Measurements from ENCODE around the gene FRMD4A.

Gene FRMD4A

GRCh38 chr10:14022052-14022451, 308.7 kb downstream of the FRMD4A start:
- ChIA-PET POLR2A (interaction anchor here (1.6 kb wide), 1 partner anchor 14 kb away, joined by 3 read pairs; no protein-coding TSS in a partner anchor), CTCF (no interaction called here)
- DNase-seq (ENCODE audit: extremely low spot score) = no peak
- TF ChIP-seq LEF1 (IDR thresholded peaks at IDR 0.05; ENCODE audit: borderline replicate concordance) = no peak
- TF ChIP-seq NFRKB (IDR thresholded peaks at IDR 0.05) = no peak
- TF ChIP-seq ELF4 (IDR thresholded peaks at IDR 0.05) = no peak
- no peak for TF ChIP-seq ZNF384 (IDR thresholded peaks at IDR 0.05)

DNA sequence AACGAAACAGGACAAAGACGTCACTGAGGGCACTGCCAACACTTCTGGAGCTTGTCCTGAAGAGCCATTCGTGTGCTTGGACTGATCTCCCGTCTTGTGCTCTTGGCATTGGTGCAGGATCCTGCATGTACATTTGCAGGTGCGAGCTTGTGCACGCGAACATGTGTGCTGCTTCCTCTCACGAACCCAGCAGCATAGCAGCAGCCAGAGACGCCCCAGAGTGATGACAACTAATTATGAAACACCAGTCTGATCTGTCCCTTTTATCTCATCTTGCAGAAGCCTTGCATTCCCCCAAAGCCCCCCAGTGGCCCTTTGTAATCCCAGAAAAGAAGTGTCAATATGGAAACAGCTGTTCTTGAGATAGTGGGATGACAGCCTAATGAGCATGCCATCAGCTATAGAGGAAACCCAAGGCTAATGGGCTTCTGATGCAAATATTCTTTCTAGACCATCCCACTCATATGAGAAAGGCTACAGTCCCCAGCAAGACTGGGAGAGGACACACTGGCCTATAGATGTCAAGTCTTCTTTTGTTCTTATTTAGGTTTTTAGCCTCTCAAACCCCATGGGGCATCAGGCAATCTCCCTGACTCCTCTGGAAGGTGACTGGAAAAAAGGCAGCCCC, 310.6 kb downstream of the FRMD4A start:
- TF ChIP-seq FOXM1 (IDR thresholded peaks at IDR 0.05; ENCODE audit: borderline replicate concordance) = no peak
- TF ChIP-seq SP1 (IDR thresholded peaks at IDR 0.05) = no peak
- no peak for TF ChIP-seq TARDBP (IDR thresholded peaks at IDR 0.05)
- TF ChIP-seq ELF4 (IDR thresholded peaks at IDR 0.05) = no peak
- TF ChIP-seq CTBP1 (IDR thresholded peaks at IDR 0.05; ENCODE audit: borderline replicate concordance) = no peak
- no peak for TF ChIP-seq SUZ12 (IDR thresholded peaks at IDR 0.05)
- no peak for DNase-seq (ENCODE audit: extremely low spot score)
- CTCF ChIA-PET = no interaction called here
- POLR2A ChIA-PET = no interaction called here

DNA sequence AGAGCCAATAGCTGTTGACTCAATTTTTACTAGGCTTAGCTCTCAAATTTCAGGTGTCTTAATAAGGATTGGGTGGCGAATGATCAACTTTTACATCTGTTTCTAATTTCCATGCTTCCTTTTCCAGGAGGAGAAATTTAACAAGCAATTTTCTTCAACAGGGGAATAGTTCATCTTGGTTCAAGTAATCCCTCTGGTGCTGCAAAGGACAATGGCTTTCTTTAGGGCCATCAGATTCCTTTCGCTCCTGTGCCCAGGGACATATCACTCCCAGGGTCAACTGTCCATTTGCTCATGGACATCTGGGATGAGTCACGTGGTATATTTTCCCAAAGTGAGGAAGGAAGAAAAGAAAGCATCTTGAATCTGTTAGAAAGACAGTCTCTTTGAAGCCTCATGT, 313.3 kb downstream of the FRMD4A start:
- TF ChIP-seq NFRKB (IDR thresholded peaks at IDR 0.05) (no peak), HDGF (IDR thresholded peaks at IDR 0.05; ENCODE audit: borderline replicate concordance) (no peak), SP1 (IDR thresholded peaks at IDR 0.05) (no peak), ELF4 (IDR thresholded peaks at IDR 0.05) (no peak), FOXA1 (IDR thresholded peaks at IDR 0.05) (no peak), L3MBTL2 (conservative IDR thresholded peaks at IDR 0.05) (no peak), BHLHE40 (IDR thresholded peaks at IDR 0.05; ENCODE audit: borderline replicate concordance) (no peak), LEF1 (IDR thresholded peaks at IDR 0.05; ENCODE audit: borderline replicate concordance) (no peak), SUZ12 (IDR thresholded peaks at IDR 0.05) (no peak), FOXM1 (IDR thresholded peaks at IDR 0.05; ENCODE audit: borderline replicate concordance) (no peak), TARDBP (IDR thresholded peaks at IDR 0.05) (no peak), ARNT (IDR thresholded peaks at IDR 0.05) (no peak), FOXK2 (IDR thresholded peaks at IDR 0.05) (no peak), ZNF384 (IDR thresholded peaks at IDR 0.05) (no peak), CTBP1 (IDR thresholded peaks at IDR 0.05; ENCODE audit: borderline replicate concordance) (no peak)
- TF ChIP-seq, protein P1, sequence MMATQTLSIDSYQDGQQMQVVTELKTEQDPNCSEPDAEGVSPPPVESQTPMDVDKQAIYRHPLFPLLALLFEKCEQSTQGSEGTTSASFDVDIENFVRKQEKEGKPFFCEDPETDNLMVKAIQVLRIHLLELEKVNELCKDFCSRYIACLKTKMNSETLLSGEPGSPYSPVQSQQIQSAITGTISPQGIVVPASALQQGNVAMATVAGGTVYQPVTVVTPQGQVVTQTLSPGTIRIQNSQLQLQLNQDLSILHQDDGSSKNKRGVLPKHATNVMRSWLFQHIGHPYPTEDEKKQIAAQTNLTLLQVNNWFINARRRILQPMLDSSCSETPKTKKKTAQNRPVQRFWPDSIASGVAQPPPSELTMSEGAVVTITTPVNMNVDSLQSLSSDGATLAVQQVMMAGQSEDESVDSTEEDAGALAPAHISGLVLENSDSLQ (IDR thresholded peaks at IDR 0.05) = no peak
- DNase-seq (ENCODE audit: extremely low spot score) = no peak
- POLR2A ChIA-PET = no interaction called here
- CTCF ChIA-PET = no interaction called here

GRCh38 chr10:14016931-14017333, 313.8 kb downstream of the FRMD4A start:
- ChIA-PET CTCF (no interaction called here), POLR2A (no interaction called here)
- no peak for DNase-seq (ENCODE audit: extremely low spot score)
- TF ChIP-seq TARDBP (IDR thresholded peaks at IDR 0.05) = no peak
- TF ChIP-seq BHLHE40 (IDR thresholded peaks at IDR 0.05; ENCODE audit: borderline replicate concordance) = no peak

GRCh38 chr10:14016011-14016536, 314.6 kb downstream of the FRMD4A start:
- ChIA-PET CTCF (no interaction called here), POLR2A (no interaction called here)
- TF ChIP-seq, protein P1 (IDR thresholded peaks at IDR 0.05) = no peak
- TF ChIP-seq FOXA1 (IDR thresholded peaks at IDR 0.05) = no peak
- no peak for TF ChIP-seq ZNF384 (IDR thresholded peaks at IDR 0.05)
- no peak for TF ChIP-seq BHLHE40 (IDR thresholded peaks at IDR 0.05; ENCODE audit: borderline replicate concordance)
- TF ChIP-seq FOXM1 (IDR thresholded peaks at IDR 0.05; ENCODE audit: borderline replicate concordance) = no peak
- TF ChIP-seq ELF4 (IDR thresholded peaks at IDR 0.05) = no peak
- TF ChIP-seq NFRKB (IDR thresholded peaks at IDR 0.05) = no peak
- TF ChIP-seq LEF1 (IDR thresholded peaks at IDR 0.05; ENCODE audit: borderline replicate concordance) = no peak
- TF ChIP-seq ARNT (IDR thresholded peaks at IDR 0.05) = no peak
- no peak for TF ChIP-seq FOXK2 (IDR thresholded peaks at IDR 0.05)
- no peak for TF ChIP-seq TARDBP (IDR thresholded peaks at IDR 0.05)
- no peak for TF ChIP-seq SP1 (IDR thresholded peaks at IDR 0.05)
- TF ChIP-seq CTBP1 (IDR thresholded peaks at IDR 0.05; ENCODE audit: borderline replicate concordance) = no peak
- no peak for TF ChIP-seq L3MBTL2 (conservative IDR thresholded peaks at IDR 0.05)
- DNase-seq (ENCODE audit: extremely low spot score) = no peak

DNA sequence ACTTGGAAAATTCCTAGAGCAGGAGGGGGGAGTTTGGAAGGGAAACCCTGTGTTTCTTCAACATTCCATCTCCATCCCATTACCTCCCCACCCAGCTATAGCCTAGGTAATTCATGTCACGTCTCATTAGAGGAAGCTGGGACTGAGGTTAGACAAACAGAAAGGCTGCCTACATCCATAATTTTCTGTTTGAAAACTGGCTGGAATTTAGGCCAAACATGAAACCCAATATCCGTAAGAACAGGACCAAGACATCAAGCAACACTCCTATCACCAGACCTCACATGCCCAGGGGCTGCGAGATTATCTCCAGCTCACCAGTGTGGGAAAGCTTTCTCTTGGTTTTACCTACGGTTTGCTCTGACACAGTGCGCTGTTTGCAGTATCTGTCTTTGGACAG, 316.3 kb downstream of the FRMD4A start:
- DNase-seq (ENCODE audit: extremely low spot score) = no peak
- ChIA-PET POLR2A (no interaction called here), CTCF (no interaction called here)
- TF ChIP-seq NFRKB (IDR thresholded peaks at IDR 0.05) (no peak), FOXM1 (IDR thresholded peaks at IDR 0.05; ENCODE audit: borderline replicate concordance) (no peak), ARNT (IDR thresholded peaks at IDR 0.05) (no peak), HDGF (IDR thresholded peaks at IDR 0.05; ENCODE audit: borderline replicate concordance) (no peak)

GRCh38 chr10:14010769-14011574, 319.8 kb downstream of the FRMD4A start:
- POLR2A ChIA-PET = no interaction called here
- no peak for DNase-seq (ENCODE audit: extremely low spot score)
- no peak for TF ChIP-seq HDGF (IDR thresholded peaks at IDR 0.05; ENCODE audit: borderline replicate concordance)
- TF ChIP-seq SP1 (IDR thresholded peaks at IDR 0.05) = no peak
- no peak for TF ChIP-seq ZNF384 (IDR thresholded peaks at IDR 0.05)
- TF ChIP-seq SUZ12 (IDR thresholded peaks at IDR 0.05) = no peak
- no peak for TF ChIP-seq FOXM1 (IDR thresholded peaks at IDR 0.05; ENCODE audit: borderline replicate concordance)
- TF ChIP-seq NFRKB (IDR thresholded peaks at IDR 0.05) = no peak
- no peak for TF ChIP-seq LEF1 (IDR thresholded peaks at IDR 0.05; ENCODE audit: borderline replicate concordance)
- TF ChIP-seq L3MBTL2 (conservative IDR thresholded peaks at IDR 0.05) = no peak
- no peak for TF ChIP-seq TARDBP (IDR thresholded peaks at IDR 0.05)
- no peak for TF ChIP-seq ARNT (IDR thresholded peaks at IDR 0.05)
- TF ChIP-seq, protein P1 (IDR thresholded peaks at IDR 0.05) = no peak
- TF ChIP-seq CTBP1 (IDR thresholded peaks at IDR 0.05; ENCODE audit: borderline replicate concordance) = no peak
- no peak for TF ChIP-seq ELF4 (IDR thresholded peaks at IDR 0.05)
- no peak for TF ChIP-seq FOXK2 (IDR thresholded peaks at IDR 0.05)
- no peak for TF ChIP-seq FOXA1 (IDR thresholded peaks at IDR 0.05)
- CTCF ChIA-PET = no interaction called here
